GM12878 (cell line): ENCODE measurements around the gene CYTH2. TPM values are rescaled to one million over a fixed set of nuclear protein-coding genes. Genes with fewer than 3 reads are reported as not detected.

ENCODE experiments used
- ATAC-seq: fragments of 200-7000 bp; cut with Tn5 transposase; 3 replicates; pipeline ENCODE4 v1.9.1; 2020; ENCODE audit warnings: mild to moderate bottlenecking, moderate library complexity
- BruUV-seq: library from RNA; stranded (reverse); fragments of 400-500 nt; replicated peaks from 2 replicates; lab custom pipeline; 2021; lab: Mats Ljungman, UMichigan
- CTCF ChIA-PET: fragments of 300-600 bp; sonication (Branson Sonifier 250); formaldehyde crosslinking; extraction: SDS; loops from one replicate; lab custom pipeline; 2021; ENCODE audit warnings: inconsistent platforms; lab: Yijun Ruan, JAX
- POLR2A ChIA-PET: fragments of 350-600 bp; formaldehyde crosslinking; extraction: SDS; loops from one replicate; lab custom pipeline; 2021; ENCODE audit warnings: inconsistent platforms; lab: Charles Lee
- RAD21 ChIA-PET: fragments of 300-600 bp; sonication (Branson Sonifier 250); formaldehyde crosslinking; loops from one replicate; lab custom pipeline; 2023; ENCODE audit warnings: antibody characterized with exemption; ENCODE audit not compliant: unreplicated experiment; lab: Charles Lee
- SMC1A ChIA-PET: fragments of 300-600 bp; sonication (Branson Sonifier 250); formaldehyde crosslinking; loops from one replicate; lab custom pipeline; 2023; ENCODE audit not compliant: unreplicated experiment, uncharacterized antibody; lab: Charles Lee
- DNase-seq: peaks from one replicate; pipeline ENCODE4 v3.0.0-alpha.2; 2011; ENCODE audit warnings: low read depth, low spot score
- FAIRE-seq: peaks from 3 replicates; lab custom pipeline; 2011; peaks lifted over from hg19 to GRCh38; lab: Jason Lieb, UNC
- H2AFZ ChIP-seq: 2 replicates; pipeline ENCODE4 v1.6.0; 2011; ENCODE audit warnings: low read depth, low read length, control low read depth; ENCODE audit not compliant: control insufficient read depth
- H3K27ac ChIP-seq: 2 replicates; pipeline ENCODE4 v1.5.1; 2011; ENCODE audit warnings: control low read depth; ENCODE audit not compliant: control insufficient read depth, insufficient read depth
- H3K27me3 ChIP-seq, 2 experiments: replicated peaks in 1 of 2; 2 replicates each; pipeline versions ENCODE4 v1.6.0 to v1.6.1; 2011; ENCODE audit warnings: low read length in 1 of 2; ENCODE audit not compliant: control insufficient read depth in 2 of 2, insufficient read depth in 2 of 2
- H3K36me3 ChIP-seq, 2 experiments: 2 replicates each; pipeline ENCODE4 v1.5.1; 2011; ENCODE audit warnings: low read length in 1 of 2; ENCODE audit not compliant: control insufficient read depth in 2 of 2, insufficient read depth in 2 of 2
- H3K4me1 ChIP-seq: 2 replicates; pipeline ENCODE4 v1.6.1; 2011; ENCODE audit warnings: mild to moderate bottlenecking, low read length, moderate library complexity, mixed read lengths; ENCODE audit not compliant: control insufficient read depth, insufficient read depth
- H3K4me2 ChIP-seq: 2 replicates; pipeline ENCODE4 v1.6.0; 2011; ENCODE audit warnings: control low read depth; ENCODE audit not compliant: control insufficient read depth, insufficient read depth
- H3K4me3 ChIP-seq: fragments of 200-600 bp; sonication (generic); 2 replicates; pipeline ENCODE4 v1.5.1; 2016
- H3K79me2 ChIP-seq: 2 replicates; pipeline ENCODE4 v1.6.0; 2011; ENCODE audit warnings: low read length; ENCODE audit not compliant: control insufficient read depth, insufficient read depth
- H3K9ac ChIP-seq: 2 replicates; pipeline ENCODE4 v1.8.0; 2011; ENCODE audit warnings: low read length, control low read depth, mixed read lengths; ENCODE audit not compliant: control insufficient read depth, insufficient read depth
- H3K9me3 ChIP-seq: replicated peaks from 3 replicates; pipeline ENCODE4 v1.5.1; 2011; ENCODE audit warnings: mild to moderate bottlenecking, low read length; ENCODE audit not compliant: control insufficient read depth, insufficient read depth
- H4K20me1 ChIP-seq: 2 replicates; pipeline ENCODE4 v1.6.0; 2011; ENCODE audit not compliant: control insufficient read depth, insufficient read depth
- BCL3 ChIP-seq: IDR thresholded peaks from 2 replicates; pipeline ENCODE4 v1.6.1; 2011; ENCODE audit warnings: borderline replicate concordance, low read depth, mild to moderate bottlenecking, moderate library complexity, low read length; ENCODE audit not compliant: insufficient read depth, poor library complexity, severe bottlenecking
- EED ChIP-seq: sonication (generic); IDR thresholded peaks from 2 replicates; pipeline ENCODE4 v1.6.1; 2016; ENCODE audit warnings: antibody characterized with exemption, low read depth
- FOXK2 ChIP-seq: fragments of 450-650 bp; IDR thresholded peaks from 2 replicates; pipeline ENCODE4 v1.6.1; 2017; ENCODE audit warnings: mild to moderate bottlenecking, moderate library complexity
- IKZF1 ChIP-seq: fragments of 450-650 bp; conservative IDR thresholded peaks from 2 replicates; pipeline ENCODE4 v1.6.1; 2017; ENCODE audit warnings: antibody characterized with exemption, mild to moderate bottlenecking
- JUNB ChIP-seq: IDR thresholded peaks from 2 replicates; pipeline ENCODE4 v1.6.1; 2016; ENCODE audit warnings: antibody characterized with exemption, mild to moderate bottlenecking
- MEF2A ChIP-seq: IDR thresholded peaks from 2 replicates; pipeline ENCODE4 v1.6.1; 2011; ENCODE audit warnings: low read depth, mild to moderate bottlenecking, low read length, moderate library complexity; ENCODE audit not compliant: insufficient read depth
- MLLT1 ChIP-seq: fragments of 450-650 bp; IDR thresholded peaks from 2 replicates; pipeline ENCODE4 v1.6.1; 2016; ENCODE audit warnings: mild to moderate bottlenecking
- POU2F2 ChIP-seq: IDR thresholded peaks from 3 replicates; pipeline ENCODE4 v1.6.1; 2011; ENCODE audit warnings: low read depth, mild to moderate bottlenecking, low read length, borderline replicate concordance
- ZBTB40 ChIP-seq: fragments of 450-650 bp; IDR thresholded peaks from 2 replicates; pipeline ENCODE4 v1.6.1; 2016; ENCODE audit warnings: mild to moderate bottlenecking, moderate library complexity, borderline replicate concordance
- WGBS: methylation state at CpG from one replicate; pipeline ENCODE4 v1.1.6; 2016; ENCODE audit warnings: low lambda C conversion rate; ENCODE audit not compliant: insufficient replicate concordance, insufficient coverage; ENCODE audit errors: missing lambda C conversion rate; 5-methylcytosine and 5-hydroxymethylcytosine counted together
- in situ Hi-C: fragments of 300-500 bp; cut with MboI; formaldehyde crosslinking; loops from 9 replicates; pipeline ENCODE4 v1.14.3; 2018; ENCODE audit warnings: mixed read lengths
- intact Hi-C: fragments of 100-400 bp; cut with micrococcal nuclease; formaldehyde crosslinking; loops from one replicate; pipeline ENCODE4 v1.14.2; 2022; ENCODE audit not compliant: unreplicated experiment
- polyA plus RNA-seq, 11 experiments: library from polyadenylated mRNA; depleted of rRNA in 4 of 11; unstranded in 6 of 11; stranded (reverse) in 5 of 11; fragments of >200 nt; fragmentation: Nextera tagmentation in 4 of 11; fragmentation: Illumina TruSeq in 1 of 11; extraction: Ambion mirVana in 4 of 11; extraction: Trizol in 1 of 11; gene quantifications; 1 replicate in 1 of 11; 2 replicates in 10 of 11; pipeline versions ENCODE4 v1.2.1 to v1.2.3, GENCODE V29; 2011 to 2016; ENCODE audit warnings: inconsistent platforms in 2 of 11, missing spikeins in 2 of 11, low read depth in 1 of 11
- total RNA-seq, 4 experiments: library from RNA; depleted of rRNA in 3 of 4; stranded (reverse); fragments of >200 nt in 3 of 4; fragmentation: Illumina TruSeq in 1 of 4; extraction: Trizol in 1 of 4; gene quantifications; 2 replicates each; pipeline versions ENCODE4 v1.2.1 to v1.2.3, GENCODE V29; 2013 to 2021
- TF ChIP-seq, protein P1 (sequence below): IDR thresholded peaks from 2 replicates; pipeline ENCODE4 v1.6.1; 2012; ENCODE audit warnings: low read depth, low read length, improper control_type of control experiment

The CYTH2 gene
- total and polyA plus RNA-seq, 10 of the 15 experiments (the other 5 are each of a cell fraction or from before 2014, with no cell fraction given) = 1.3 to 31.9 (median 22.2) TPM

- in situ Hi-C loops = no loop called here
- ChIA-PET SMC1A (no interaction called here), POLR2A (no interaction called here), RAD21 (no interaction called here), CTCF (no interaction called here)
- Histone ChIP-seq H3K9ac (no peak overlapping the region), H3K79me2 (peaks cover 15% of the 10 kb centered on the region), H3K27me3 (peaks cover 0 to 1% of the 10 kb centered on the region in 2 experiments; a peak in 1 of 4 replicates), H3K4me3 (no peak overlapping the region), H3K4me1 (peaks cover 18% of the 10 kb centered on the region), H3K9me3 (no peaks in the 10 kb centered on the region), H3K4me2 (no peak overlapping the region), H4K20me1 (no peaks in the 10 kb centered on the region), H2AFZ (no peak overlapping the region), H3K36me3 (no peaks in the 10 kb centered on the region), H3K27ac (no peak overlapping the region)
- no peak for FAIRE-seq
- TF ChIP-seq IKZF1 (no peak), MEF2A (no peak), POU2F2 (no peak), FOXK2 (no peak), BCL3 (no peak), MLLT1 (no peak), JUNB (no peak), ZBTB40 (no peak), EED (no peak)
- TF ChIP-seq, protein P1, sequence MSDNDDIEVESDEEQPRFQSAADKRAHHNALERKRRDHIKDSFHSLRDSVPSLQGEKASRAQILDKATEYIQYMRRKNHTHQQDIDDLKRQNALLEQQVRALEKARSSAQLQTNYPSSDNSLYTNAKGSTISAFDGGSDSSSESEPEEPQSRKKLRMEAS = no peak
- ATAC-seq = no peak
- BruUV-seq = no TSS peak
- intact Hi-C loops = no loop called here
- no peak for DNase-seq
- 83% methylated on average over 16 of the region's 94 CpGs for WGBS
Measured at GRCh38 chr19:48442116-48443035, 26.8 kb upstream of the CYTH2 start.
